Osteocyte (in vitro differentiated cells): Measurements from ENCODE around the gene HEBP1. TPM values are rescaled to one million over a fixed set of nuclear protein-coding genes. Genes with fewer than 3 reads are reported as not detected.
A peak's percentile ranks its signal among the peaks of the same experiment; 100 is the strongest.

Source experiments
- DNase-seq: peaks from one replicate; pipeline ENCODE4 v3.0.0; 2021; ENCODE audit warnings: mixed read lengths; ENCODE audit not compliant: unreplicated experiment; ENCODE audit errors: extremely low spot score
- H3K27ac Mint-ChIP-seq: one replicate; pipeline ENCODE4 v1.8.0; 2021; ENCODE audit warnings: mild to moderate bottlenecking, mixed read lengths; ENCODE audit not compliant: unreplicated experiment
- H3K27me3 Mint-ChIP-seq: one replicate; pipeline ENCODE4 v1.8.0; 2021; ENCODE audit warnings: mixed read lengths; ENCODE audit not compliant: unreplicated experiment
- H3K36me3 Mint-ChIP-seq: one replicate; pipeline ENCODE4 v1.8.0; 2021; ENCODE audit warnings: mixed read lengths; ENCODE audit not compliant: unreplicated experiment
- H3K4me1 Mint-ChIP-seq: one replicate; pipeline ENCODE4 v1.8.0; 2021; ENCODE audit warnings: mixed read lengths; ENCODE audit not compliant: unreplicated experiment
- H3K4me3 Mint-ChIP-seq: one replicate; pipeline ENCODE4 v1.8.0; 2021; ENCODE audit warnings: mild to moderate bottlenecking, moderate library complexity, mixed read lengths; ENCODE audit not compliant: unreplicated experiment
- H3K9me3 Mint-ChIP-seq: one replicate; pipeline ENCODE4 v1.8.0; 2021; ENCODE audit warnings: mixed read lengths; ENCODE audit not compliant: unreplicated experiment
- total RNA-seq: library from RNA; stranded (reverse); gene quantifications from 2 replicates; pipeline ENCODE4 v1.2.1, GENCODE V29; 2021
- TF ChIP-seq, protein P1 (sequence below): fragments of 200-600 bp; sonication (generic); IDR thresholded peaks from 2 replicates; pipeline ENCODE4 v1.5.0; 2021; ENCODE audit warnings: antibody characterized with exemption, mild to moderate bottlenecking, moderate library complexity

HEBP1 gene
- total RNA-seq, 1 donor from 2014 or later = 54.8 TPM

DNA sequence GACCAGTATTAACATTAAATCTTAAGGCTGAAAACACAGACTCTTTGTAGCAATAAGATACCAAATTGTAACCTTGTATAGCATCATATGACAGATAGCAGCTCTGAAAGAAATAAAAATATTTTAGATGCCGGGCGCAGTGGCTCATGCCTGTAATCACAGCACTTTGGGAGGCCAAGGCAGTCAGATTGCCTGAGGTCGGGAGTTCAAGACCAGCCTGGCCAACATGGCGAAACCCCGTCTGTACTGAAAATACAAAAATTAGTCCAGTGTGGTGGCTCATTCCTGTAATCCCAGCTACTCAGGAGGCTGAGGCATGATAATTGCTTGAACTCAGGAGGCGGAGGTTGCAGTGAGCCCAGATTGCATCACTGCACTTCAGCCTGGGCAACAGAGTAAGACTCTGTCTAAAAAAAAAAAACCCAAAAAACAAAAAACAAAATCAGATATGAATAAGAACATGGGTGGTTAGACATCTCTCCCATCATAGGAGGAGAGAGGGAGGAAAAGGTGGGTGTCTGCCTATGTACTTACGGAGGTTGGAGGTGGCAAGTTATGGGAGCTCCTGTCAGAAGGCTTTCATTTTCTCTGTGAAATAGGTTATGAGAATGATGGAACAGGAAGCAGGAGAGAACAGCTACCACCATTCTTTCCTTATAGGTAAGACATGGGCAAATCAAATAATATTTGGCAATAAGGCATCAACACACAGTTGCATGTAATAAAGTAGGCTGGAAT, 7.6 kb upstream of the HEBP1 start:
- Mint-ChIP-seq H3K4me3 (no peak overlapping the region), H3K27me3 (no peaks in the 10 kb centered on the region), H3K9me3 (no peaks in the 10 kb centered on the region), H3K36me3 (peaks cover under 1% of the 10 kb centered on the region), H3K4me1 (no peaks in the 10 kb centered on the region), H3K27ac (no peak overlapping the region)
- DNase-seq = no peak
- TF ChIP-seq, protein P1, sequence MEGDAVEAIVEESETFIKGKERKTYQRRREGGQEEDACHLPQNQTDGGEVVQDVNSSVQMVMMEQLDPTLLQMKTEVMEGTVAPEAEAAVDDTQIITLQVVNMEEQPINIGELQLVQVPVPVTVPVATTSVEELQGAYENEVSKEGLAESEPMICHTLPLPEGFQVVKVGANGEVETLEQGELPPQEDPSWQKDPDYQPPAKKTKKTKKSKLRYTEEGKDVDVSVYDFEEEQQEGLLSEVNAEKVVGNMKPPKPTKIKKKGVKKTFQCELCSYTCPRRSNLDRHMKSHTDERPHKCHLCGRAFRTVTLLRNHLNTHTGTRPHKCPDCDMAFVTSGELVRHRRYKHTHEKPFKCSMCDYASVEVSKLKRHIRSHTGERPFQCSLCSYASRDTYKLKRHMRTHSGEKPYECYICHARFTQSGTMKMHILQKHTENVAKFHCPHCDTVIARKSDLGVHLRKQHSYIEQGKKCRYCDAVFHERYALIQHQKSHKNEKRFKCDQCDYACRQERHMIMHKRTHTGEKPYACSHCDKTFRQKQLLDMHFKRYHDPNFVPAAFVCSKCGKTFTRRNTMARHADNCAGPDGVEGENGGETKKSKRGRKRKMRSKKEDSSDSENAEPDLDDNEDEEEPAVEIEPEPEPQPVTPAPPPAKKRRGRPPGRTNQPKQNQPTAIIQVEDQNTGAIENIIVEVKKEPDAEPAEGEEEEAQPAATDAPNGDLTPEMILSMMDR = no peak

DNA sequence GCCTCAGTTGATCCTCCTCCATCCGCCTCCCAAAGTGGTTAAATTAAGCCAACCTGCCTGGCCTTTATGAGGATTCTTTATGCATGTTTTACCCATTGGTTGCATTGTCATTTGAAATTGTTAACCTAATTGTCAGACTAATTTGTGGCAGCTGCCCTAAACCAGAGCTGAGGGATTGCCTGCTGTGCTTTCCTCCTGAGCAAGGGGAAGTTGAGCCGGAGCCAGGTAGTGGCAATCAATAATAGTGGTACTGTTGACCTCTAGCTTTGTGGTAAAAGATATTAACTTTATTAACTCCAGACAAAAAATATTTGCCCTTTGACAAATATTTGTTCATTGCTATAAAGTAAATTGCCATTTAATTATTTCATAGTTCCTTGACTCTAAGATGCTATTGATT, 5.6 kb upstream of the HEBP1 start:
- no peak for DNase-seq
- no peaks in the 10 kb centered on the region for H3K27me3 Mint-ChIP-seq
- H3K36me3 Mint-ChIP-seq = peaks cover 2% of the 10 kb centered on the region
- H3K4me1 Mint-ChIP-seq = peaks cover 7% of the 10 kb centered on the region
- TF ChIP-seq, protein P1 = no peak
- no peak overlapping the region for H3K27ac Mint-ChIP-seq
- no peak overlapping the region for H3K4me3 Mint-ChIP-seq
- H3K9me3 Mint-ChIP-seq = no peaks in the 10 kb centered on the region

DNA sequence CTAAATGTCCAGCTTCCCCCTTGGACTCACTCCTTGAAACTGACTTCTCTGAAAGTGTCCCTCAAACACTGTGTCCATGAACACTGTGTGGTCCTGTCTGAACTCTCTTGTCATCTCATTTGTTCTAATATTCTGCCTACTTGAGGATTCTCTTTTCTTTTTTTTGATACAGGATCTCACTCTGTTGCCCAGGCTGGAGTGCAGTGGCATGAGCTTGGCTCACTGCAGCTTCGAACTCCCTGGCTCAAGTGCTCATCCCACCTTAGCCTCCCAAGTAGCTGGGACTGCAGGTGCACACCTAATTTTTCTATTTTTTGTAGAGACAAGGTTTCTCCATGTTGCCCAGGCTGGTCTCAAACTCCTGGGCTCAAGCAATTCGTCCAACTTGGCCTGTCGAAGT, 4.9 kb upstream of the HEBP1 start:
- H3K9me3 Mint-ChIP-seq = no peaks in the 10 kb centered on the region
- no peak for DNase-seq
- TF ChIP-seq, protein P1 = no peak
- peaks cover 7% of the 10 kb centered on the region for H3K4me1 Mint-ChIP-seq
- no peak overlapping the region for H3K27ac Mint-ChIP-seq
- no peaks in the 10 kb centered on the region for H3K27me3 Mint-ChIP-seq
- H3K36me3 Mint-ChIP-seq = peaks cover 2% of the 10 kb centered on the region
- H3K4me3 Mint-ChIP-seq = no peak overlapping the region

DNA sequence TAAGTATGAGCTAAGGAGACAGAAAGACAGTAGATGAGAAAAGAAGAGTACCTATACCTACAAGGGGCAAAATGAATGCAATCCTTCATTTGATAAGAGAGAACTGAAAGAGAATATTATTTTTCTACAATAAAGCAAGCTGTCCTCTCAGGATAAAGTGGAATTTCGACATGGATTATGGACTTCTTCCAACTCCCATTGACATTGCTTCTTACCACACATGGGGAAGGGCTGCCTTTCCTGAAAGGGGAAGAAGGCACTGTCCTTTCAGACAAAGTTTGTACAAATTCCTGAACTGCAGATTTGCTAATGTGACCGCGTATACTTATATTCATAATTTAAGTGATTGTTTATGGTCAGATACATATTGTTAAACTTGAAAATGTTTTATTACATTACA, 4.3 kb upstream of the HEBP1 start:
- DNase-seq = no peak
- H3K27me3 Mint-ChIP-seq = no peaks in the 10 kb centered on the region
- no peaks in the 10 kb centered on the region for H3K9me3 Mint-ChIP-seq
- peaks cover 12% of the 10 kb centered on the region for H3K4me1 Mint-ChIP-seq
- no peak overlapping the region for H3K27ac Mint-ChIP-seq
- TF ChIP-seq, protein P1 = no peak
- H3K36me3 Mint-ChIP-seq = peaks cover 2% of the 10 kb centered on the region
- H3K4me3 Mint-ChIP-seq = no peak overlapping the region

DNA sequence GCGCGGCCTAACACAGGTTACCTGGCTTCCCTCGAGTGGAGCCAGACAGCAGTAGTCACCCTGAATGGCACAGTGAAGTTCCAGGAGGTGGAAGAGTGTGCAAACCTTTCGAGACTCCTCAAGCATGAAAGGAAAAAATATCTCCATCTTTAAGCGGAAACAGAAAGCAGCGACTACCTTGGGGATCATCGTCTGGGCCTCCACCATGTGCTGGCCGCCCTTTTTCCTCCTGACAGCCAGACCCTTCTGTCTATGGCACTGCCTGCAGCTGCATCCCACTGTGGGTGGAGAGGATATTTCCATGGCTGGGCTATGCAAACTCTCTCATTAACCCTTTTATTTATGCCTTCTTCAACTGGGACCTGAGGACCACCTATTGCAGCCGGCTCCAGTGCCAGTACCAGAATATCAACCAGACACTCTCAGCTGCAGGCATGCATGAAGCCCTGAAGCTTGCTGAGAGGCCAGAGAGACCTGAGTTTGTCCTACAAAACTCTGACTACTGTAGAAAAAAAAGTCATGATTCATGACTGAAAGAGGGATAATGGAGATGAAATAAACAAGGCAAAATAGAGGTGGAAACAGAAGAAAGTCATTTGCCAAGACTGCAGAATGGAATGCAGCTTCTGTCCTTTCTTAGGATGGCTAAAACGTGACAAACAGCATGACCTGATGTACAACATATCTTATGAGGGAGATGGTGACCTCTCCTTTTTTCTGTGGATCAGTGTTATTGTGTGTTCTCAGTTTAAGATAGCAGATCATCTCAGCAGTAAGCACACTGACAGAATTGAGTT, 2.4 kb upstream of the HEBP1 start:
- Mint-ChIP-seq H3K27me3 (no peaks in the 10 kb centered on the region), H3K9me3 (no peaks in the 10 kb centered on the region), H3K36me3 (peaks cover 2% of the 10 kb centered on the region), H3K27ac (peak overlapping the region; percentile 73), H3K4me3 (peak overlapping the region; percentile 73), H3K4me1 (peaks cover 30% of the 10 kb centered on the region)
- TF ChIP-seq, protein P1 = no peak
- DNase-seq = no peak
